GM12872 (cell line): ENCODE measurements around the gene HNRNPC.

Experiments used
- TF ChIP-seq, protein P1 (sequence below): IDR thresholded peaks from 3 replicates; pipeline ENCODE4 v1.5.1; 2011; ENCODE audit warnings: low read depth, mild to moderate bottlenecking, low read length, moderate library complexity; ENCODE audit not compliant: insufficient read depth

HNRNPC gene

DNA sequence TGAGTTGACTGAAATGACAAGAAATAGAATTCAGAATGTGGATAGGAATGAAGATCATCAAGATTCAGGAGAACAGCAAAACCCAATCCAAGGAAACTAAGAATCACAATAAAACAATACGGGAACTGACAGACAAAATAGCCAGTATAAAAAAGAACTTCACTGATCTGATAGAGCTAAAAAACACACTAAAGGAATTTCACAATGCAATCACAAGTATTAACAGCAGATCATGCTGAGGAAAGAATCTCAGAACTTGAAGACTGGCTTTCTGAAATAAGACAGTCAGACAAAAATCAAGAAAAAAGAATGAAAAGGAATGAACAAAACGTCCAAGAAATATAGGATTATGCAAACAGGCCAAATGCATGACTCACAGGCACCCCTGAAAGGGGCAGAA, 98.1 kb downstream of the HNRNPC start:
- TF ChIP-seq, protein P1, sequence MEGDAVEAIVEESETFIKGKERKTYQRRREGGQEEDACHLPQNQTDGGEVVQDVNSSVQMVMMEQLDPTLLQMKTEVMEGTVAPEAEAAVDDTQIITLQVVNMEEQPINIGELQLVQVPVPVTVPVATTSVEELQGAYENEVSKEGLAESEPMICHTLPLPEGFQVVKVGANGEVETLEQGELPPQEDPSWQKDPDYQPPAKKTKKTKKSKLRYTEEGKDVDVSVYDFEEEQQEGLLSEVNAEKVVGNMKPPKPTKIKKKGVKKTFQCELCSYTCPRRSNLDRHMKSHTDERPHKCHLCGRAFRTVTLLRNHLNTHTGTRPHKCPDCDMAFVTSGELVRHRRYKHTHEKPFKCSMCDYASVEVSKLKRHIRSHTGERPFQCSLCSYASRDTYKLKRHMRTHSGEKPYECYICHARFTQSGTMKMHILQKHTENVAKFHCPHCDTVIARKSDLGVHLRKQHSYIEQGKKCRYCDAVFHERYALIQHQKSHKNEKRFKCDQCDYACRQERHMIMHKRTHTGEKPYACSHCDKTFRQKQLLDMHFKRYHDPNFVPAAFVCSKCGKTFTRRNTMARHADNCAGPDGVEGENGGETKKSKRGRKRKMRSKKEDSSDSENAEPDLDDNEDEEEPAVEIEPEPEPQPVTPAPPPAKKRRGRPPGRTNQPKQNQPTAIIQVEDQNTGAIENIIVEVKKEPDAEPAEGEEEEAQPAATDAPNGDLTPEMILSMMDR = no peak

DNA sequence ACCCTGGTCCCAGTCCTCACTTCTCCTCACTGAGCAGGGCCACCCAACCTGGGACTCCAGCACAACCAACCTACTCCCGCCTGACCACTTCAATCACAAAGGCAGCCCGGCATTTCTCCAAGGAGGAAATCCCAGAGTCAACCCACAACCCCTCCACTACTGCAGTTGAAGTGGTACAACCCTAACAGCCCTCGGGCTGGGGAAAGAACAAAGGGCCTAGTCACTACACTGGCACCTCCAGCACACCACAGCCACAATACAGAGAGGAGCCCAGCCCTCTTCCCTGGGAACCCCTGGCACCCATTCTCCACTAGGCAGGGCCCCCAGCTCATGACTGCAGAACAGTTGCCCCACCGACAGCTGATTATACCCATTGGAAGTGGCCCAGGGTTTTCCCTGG, 99.7 kb downstream of the HNRNPC start:
- TF ChIP-seq, protein P1 = no peak

DNA sequence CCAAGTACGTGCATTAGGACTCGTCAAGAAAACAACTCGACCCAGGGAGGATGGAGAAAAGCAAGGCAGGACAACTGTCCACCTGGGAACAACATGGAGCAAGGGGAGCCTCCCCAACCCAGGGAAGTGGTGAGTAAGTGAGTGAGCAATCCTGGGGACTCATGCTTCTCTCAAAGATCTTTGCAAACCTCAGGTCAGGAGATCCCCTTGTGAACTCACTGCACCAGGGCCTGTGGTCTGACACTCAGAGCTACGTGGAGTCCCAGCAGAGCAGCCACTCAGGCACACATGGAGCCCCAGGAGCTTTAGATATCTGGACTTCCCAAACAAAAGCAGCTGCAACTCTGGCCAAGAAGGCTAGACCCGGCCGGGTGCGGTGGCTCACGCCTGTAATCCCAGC, 101.2 kb downstream of the HNRNPC start:
- TF ChIP-seq, protein P1 = no peak

DNA sequence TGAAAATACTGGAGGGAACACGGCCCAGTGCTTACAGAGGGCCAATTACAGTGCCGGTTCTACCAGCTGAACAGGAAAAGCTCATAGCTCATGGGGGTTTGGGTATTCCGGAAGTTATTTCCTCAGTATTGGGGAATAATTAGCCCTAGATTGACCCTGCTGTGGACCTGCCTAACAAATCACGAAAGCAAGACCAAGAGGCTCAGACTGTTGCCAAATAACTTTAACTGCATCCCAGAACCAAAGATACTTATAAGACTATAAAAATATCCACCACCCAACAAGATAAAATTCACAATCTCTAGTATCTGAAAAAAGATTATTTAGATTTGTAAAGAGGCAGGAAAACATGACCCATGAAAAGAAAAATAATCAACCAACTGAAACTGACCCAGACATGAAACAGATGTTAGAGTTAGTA, 105.4 kb downstream of the HNRNPC start:
- TF ChIP-seq, protein P1 = no peak

DNA sequence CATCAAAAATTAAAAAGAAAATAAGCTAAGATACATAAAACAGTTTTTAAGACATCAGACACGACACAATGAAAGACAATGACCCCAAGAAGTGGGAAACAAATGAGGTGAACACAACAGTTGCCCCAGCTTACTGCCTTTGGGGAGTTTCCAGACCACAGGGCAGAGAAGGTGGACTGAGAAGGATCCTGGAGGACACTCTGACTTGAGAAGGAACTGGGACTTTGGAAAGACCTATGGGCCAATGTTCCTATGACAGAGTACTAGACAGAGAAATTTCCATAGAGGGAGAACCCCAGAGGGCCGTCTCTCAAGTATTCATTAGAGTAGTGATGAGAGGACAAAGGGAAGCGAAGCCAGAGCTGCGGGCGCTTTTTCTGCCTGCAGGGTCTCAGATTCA, 107.2 kb downstream of the HNRNPC start:
- TF ChIP-seq, protein P1 = no peak

DNA sequence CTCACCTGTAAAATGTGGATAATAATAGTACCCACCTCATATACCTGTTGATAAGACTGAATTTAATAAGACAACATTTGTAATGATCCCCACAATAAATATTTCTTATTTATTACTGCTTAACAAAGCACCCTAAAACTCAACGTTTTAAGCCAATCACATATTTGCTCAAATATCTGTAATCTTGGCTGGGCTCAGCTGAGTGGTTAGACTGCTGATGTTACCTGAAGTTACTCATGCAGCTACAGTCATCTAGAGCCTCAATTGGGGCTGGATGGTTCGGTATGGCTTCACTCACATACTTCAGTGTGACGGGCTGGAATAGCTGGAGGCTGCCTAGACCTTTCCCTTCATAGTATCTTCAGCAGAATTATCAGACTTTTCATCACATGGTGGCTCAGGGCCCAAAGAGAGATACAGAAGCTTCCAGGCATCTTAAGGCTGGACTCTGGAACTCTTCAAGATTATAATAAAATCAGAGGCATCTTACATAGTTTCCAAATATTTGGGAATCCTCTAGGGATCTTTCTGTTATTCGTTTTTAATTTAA, 109.1 kb downstream of the HNRNPC start:
- TF ChIP-seq, protein P1 = no peak
